RPMI7951 (cell line): ENCODE data around the gene NEDD8. TPM values are rescaled to one million over a fixed set of nuclear protein-coding genes. Genes with fewer than 3 reads are reported as not detected.

Experiments
- DNase-seq: peaks from one replicate; pipeline ENCODE4 v3.0.0-alpha.2; 2012; ENCODE audit warnings: low read depth
- total RNA-seq: library from RNA; depleted of rRNA; stranded (reverse); fragments of >200 nt; shearing (Covaris generic); gene quantifications from 2 replicates; pipeline ENCODE4 v1.2.3, GENCODE V29; 2014

NEDD8 gene
- total RNA-seq, 1 experiment from 2014 or later, result 306 TPM

DNA sequence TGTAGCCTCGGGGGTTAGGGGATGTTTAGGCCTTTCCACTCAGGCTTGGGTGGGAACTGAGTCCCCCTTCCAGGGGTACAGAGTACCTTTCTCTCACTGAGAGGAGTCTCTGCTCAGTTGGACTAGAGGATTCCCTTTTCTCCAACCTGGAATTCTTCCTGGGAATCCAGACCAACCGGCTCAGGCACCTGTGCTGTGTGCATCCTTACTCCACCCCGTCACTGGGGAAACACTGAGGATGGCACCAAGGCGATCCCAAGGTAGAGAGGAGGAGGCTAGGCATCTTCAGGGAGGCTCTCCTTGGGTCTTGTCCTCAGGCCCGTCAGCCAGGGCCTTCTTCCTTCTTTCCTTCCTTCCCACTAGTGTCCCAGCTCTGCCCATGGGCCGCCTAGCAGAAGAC lies 31.7 kb upstream of the NEDD8 start:
- no peak for DNase-seq

DNA sequence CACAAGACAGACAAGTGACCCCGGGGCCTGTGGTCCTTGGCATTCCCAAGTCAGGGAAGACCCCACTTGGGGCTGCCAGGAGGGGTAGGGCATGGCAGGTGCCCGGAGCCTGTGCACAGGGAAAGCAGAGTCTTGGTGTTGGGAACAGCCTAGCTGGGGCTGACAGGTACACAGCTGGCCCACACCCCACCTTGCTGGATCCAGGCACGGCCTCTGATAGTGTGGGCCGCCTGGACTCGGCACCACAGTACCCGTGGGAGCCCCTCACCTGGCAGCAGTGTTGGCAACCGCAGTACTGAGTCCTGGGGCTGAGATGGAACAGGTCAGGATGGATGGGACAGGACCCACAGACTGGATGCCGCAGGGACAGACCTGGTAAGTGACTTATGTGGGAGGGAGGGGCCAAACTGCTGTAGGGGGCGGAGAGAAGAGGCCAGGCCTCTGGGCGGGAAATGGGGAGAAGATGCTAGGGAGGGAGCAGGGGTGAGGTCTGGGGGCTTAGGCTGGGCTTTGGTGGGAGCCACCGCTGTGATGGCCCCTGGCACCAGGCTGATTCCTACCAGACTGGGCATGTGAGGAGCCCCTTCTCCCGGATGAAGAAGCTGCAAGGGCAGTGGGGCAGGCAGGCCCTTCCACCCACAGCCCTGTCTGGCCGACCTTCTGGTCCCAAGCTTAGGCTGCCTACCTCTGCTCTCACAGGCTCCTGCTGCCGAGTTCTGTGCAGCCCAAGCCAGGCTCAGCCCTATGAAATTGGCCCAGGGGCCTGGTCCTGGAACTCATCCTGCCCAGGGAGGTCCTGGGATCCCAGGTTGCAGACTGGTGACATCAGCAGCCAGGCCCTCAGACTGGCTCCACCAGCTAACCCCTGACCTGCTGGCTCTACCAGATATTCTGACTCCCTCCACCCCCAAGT lies 30.9 kb upstream of the NEDD8 start, which contains the start of gene TGM1:
TGM1 (minus strand) TSS at position 357 of the 913 bp plus-strand sequence. CDS start 825 bp downstream, outside the sequence.
- DNase-seq, result no peak

DNA sequence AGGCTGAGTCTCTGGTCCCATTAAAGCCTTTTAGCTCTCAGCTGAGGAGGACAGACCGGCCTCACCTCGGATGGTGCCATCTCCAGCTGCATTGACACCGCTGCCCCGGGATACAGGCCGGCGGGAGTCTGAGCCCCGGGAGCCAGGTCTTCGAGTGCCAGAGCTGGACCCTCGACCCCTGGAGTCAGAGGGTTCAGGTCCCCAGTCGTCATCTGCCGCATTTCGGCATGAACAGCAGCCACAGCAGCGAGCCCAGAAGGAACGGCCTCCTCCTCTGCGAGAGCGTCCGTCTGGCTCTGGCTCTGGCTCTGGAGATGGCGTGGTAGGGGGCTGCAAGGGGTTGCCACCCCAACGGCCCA lies 29.8 kb upstream of the NEDD8 start:
- no peak for DNase-seq

DNA sequence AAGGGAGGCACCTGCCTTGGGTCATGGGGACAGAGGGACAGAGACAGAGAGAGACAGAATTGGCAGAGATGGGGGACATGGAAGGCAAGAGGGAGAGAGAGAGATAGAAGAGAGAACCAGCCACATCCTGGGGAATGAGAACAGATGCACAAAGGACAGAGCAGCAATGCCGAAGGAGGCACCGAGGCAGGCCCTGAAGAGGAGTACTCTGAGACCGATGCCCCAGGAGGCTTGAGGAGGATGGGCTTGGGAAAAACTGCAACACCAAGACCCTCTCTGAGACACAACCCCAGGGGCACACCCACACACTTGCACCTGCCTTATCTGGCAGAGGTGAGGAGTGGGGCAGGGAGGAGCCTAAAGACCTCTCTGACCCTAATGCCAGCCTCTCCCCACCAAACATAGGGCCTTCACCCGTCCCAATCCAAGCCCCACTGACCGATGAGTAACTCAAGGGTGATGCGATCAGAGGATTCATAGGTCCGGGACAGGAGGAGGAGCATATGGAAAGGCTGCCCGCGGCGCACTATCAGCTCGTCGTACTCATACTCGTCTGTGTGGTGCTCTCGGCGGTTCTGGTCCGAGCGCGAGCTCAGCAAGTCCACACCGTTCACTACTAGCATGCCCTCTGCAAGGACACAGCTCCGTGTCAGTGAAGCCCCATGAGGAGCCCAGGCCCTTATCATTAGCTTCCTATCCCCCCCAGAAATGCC lies 29.2 kb upstream of the NEDD8 start:
- no peak for DNase-seq

DNA sequence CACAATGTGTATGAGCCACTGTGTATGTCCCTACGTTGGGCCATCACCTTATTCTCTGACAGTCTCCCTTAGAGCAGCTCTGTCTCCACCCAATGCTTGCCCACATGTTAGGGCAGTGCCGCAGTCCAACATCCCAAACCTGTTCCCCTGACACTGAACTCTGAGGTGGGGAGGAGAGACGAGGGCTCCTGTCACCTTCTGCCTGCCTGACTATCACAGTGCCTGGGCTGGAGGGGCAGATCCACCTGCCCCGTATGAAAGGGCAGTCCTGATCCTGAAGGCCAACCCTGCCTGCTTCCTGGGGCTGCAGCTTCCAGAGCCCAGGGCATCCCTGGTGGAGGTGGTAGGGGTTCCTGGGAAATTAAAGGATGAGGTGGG lies 28.6 kb upstream of the NEDD8 start:
- DNase-seq, result no peak

DNA sequence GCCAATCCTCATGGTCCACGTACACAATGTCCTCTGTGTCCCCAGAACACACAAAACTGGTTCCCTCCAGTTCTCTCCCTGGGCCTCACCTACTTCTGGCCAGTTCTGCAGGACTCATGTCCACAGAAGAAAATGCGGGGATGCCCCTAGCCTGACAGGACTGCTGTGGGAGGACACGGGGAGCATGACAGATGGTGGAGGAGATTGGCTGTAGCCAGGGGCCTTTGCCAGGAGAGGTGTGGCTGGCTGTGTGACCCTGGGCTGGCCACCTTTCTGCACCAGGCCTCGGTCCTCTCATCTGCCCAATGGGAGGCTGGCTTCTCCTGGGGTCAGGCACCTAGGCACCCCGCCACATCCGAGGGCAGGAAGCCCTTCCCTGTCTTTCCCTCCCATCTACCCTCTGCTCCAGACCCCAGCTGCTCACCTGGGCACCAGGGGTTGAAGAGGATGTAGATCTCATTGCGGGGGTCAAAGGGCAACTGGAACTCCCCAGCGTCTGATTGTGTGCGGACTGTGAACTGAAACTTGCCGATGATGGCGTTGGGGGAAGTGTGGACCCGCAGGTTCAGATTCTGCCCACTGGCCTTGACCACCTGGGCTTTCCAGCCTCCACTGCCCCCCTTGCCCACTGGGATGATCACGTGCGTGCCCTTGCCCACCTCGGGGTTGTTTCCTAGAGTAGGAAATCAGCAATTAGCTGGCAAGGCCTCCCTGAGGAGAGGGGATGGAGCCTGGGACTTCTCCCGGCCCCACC lies 28.0 kb upstream of the NEDD8 start:
- DNase-seq, result no peak

DNA sequence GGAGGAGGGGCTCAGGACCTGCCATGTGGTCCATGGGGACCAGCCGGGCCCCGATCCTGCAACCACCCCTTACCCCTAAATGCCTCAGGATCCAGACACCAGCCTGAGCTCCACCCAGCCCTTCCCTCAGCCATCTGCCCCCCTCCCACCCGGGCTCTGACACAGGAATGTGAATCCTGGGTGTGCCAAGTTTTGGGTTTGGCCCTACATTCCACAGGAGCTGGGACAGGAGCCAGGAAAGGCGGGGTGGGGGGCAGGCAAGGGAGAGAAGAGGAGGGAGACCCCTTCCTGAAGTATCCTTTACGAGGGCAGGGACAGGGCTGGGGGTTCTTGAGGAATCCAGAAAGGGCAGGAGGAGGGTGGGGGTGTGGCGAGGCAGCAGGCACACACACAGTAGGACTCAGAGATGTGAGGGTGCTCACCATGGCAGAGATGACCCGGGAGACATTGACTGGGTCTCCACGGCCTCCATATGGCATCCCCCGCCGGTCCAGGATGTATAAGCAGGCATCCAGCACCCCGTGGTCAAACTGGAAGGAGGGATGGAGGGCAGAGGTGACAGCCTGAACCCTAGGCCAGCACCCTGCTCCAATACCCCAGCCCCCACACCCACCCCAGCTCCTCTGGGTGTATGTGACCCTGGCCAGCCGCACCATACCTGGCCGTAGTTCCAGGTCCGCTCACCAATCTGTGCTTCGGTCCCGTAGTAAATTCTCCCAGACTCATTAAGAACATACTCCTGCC lies 27.3 kb upstream of the NEDD8 start:
- DNase-seq, result peak; percentile 14

DNA sequence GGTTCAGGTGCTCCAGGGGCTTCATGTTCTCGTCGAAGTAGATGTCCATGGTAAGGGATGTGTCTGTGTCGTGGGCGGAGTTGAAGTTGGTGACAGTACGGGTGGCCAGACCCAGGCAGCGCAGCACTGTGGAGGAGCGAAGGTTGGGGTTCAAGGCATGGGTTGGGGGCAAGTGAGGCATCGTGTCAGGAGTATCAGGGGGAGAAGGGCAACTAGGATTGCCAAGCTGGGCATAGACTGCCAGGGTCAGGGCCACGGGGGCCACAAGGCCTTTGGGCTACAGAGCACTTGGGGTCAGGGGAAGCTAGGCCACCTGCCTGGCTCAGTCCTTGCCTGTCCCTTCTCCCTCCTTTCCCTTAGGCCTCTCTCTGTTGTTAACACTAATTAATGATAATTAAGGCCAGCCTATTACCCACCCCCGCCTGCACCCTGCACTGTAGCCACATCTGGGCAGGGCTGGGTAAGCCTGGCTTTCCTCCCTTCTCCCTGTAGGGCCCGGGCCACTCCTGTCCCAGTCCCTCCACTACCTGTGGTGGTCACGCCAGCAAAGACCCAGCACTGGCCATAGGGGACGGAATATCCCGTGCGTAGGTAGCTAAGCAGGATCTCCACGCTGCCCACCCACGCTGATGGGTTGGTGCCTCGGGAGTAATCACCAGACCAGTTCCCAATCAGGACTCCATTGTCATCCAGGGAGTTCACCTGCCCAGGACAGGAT lies 26.5 kb upstream of the NEDD8 start:
- no peak for DNase-seq

DNA sequence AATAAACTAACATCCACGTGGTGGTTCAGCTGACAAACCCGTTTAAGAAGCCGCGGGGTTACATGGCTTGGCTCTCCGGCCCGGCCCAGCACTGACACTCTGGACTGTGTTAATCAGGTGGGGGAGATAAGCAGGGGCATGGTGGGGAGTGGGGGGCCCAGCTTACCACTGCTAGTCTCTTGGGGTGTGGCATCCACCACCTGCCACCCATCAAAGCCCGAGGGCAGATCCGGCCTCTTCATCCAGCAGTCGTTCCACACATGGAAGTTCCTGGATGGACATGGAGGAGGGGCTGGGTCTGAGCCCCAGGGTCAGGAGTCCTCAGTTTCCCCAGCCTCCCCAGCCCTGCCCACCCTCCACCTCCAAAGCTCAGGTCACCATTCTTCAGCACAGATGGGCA lies 26.0 kb upstream of the NEDD8 start:
- no peak for DNase-seq

DNA sequence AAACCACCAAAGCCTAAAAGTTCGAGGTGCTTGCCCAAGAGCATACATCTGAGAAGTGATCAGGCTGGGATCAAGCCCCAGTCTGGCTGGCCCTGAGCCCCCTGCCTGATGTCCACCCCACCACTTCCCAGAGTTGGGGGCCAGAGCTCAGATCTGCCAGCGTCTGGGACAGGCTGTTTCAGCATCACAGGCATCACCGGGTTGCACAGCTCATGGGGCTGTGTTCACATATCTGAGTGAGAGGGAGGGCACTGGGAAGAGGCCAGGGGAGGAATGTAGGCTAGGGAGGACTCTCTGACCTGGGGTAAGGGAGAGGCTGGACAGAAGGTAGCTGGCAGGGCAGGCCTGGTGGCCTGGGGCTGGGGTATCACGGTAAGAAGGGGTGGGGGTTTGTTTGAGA lies 24.8 kb upstream of the NEDD8 start:
- no peak for DNase-seq

DNA sequence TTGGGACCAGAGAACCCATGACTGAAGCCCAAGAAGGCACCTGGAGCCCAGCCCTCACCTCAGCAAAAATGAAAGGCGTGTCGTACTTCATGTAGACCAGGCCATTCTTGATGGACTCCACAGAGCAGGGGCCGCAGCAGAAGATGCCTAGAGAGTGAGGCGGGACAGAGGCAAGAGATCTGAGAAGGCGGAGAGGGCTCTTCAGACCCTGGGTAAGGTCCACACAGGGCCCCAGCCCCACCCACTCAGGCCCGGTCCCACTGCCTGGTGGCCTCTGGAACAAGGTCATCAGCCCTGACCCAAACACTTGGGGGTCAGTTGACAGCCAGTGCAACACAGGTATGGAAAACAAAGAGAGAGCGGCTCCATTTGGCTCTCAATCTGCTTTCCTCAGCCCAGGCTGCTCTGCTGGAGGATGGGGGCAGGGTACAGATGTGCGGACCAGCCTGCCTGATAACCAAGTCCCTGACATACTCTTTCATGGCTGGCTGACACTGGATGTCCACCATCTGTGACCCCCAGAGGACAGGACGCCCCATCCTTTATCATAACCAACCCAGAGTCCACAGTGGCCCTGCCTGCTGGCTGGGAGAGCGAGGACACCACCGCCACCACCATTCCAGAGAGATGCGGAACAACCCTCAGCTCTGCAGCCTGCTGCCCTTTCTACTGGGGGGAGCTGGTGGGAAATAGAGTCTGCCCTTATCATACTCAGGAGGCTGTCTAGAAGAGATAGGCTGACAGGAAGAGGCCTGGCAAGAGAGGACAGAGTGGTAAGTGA lies 24.0 kb upstream of the NEDD8 start:
- DNase-seq, result no peak

DNA sequence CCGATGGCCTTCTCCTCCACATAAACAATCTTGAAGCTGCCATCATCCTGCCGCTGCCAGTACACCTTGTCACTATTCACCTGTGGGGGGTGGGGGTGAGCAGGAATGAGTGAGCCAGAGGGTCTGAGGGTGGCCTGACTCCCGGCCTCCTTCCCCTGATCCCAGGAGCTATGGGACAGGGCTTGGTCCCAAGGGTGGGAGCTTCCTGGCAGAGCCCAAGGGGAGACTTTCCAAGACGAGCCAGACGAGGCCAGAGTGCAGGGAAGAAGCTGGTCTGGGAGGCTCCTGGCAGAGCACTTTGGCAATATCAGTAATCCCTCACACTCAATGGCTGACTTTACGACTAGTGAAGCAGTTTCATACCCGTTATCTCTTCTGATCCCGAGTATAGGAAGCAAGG lies 23.3 kb upstream of the NEDD8 start:
- DNase-seq, result no peak

DNA sequence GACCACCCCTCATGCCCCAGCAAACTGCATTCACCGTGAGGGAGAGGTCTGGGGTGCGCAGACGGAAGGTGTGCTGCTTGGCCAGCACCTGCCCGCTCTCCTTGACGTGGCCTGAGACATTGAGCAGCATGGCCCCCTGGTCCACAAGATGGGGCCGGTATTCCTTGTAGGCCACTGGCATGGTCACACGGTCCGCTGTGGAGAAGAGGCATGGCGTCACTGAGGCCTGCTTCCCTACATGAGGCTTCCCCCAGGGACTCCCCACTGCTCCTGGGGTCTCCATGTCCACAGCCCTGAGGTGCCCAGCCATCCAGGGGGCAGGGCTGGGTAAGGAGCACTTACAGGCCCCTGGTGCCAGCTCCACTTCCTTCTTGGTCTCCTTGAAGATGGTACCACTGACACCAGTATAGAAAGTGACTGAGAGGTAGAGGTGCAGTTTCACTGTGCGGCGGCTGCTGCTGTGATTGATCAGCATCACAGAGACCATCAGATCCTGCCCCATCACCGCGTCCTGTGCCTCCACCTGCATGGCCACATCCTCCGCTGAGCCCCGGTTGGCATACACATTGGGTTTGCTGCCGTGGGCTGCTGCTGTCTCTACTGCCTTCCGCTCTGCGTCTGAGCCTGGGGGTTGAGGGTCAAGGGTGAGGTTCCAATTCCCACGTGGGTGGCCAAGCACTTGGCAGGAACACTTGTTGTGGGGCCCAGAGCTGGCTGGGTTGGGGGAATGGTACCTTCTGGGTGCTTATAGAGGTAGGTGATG lies 22.6 kb upstream of the NEDD8 start:
- DNase-seq, result no peak

DNA sequence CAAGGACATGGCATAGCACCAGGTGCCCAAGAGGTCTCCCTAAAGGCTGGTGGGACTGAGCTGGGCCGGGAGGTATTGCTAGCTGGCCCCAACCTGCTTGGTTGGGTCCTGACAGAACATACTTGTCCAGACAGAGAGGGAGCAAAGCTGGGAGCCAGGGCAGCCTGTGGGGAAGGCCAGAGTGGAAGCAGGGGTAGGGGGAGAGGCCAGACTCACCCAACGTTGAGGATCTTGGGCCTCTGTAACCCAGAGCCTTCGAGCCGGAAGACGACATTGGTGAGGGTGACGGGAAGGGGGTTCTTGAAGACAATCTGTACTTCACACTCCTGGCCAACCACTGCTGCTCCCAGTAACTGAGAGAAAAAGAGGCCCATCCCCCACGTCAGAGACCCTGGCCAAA lies 21.8 kb upstream of the NEDD8 start:
- DNase-seq, result no peak

DNA sequence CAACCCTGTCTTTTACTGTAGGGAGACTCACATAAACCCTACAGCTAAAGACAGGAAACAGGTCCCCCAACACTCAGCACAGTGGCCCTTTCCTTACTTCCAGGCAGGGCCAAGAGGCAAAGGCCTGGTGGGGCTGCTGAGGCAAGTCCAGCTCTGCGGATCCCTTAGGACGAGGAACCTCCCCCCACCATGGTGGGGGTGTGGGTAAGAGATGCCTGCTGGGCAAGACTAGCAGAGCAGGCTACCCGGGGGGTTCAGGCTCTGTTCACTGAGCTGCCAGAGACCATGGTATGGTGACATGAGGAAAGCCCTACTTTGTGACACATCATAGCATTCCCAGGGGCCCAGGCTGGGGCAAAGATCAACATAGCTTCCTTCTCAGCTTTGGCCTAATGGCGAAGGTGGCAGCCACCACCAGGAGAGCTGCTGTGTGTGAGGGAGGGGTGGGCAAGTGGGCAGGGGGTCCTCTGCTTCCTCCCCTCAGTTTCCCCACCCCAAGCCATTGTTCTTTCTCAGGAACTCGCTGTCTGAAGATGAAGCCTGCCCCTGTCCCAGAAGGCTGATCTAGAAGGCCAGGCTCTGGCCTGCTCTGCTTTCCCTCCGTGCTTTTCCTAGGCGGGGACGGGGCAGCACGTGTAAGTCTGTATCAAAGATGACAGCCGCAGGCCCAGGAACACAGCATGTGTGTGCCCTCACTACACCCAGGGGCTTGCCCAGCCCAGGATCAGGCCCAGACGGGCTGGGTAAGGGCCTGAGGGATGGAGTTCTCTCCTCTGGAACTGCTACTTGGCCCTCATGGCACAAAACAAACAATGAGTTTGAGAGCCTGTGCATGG lies 20.3 kb upstream of the NEDD8 start:
- DNase-seq, result no peak

DNA sequence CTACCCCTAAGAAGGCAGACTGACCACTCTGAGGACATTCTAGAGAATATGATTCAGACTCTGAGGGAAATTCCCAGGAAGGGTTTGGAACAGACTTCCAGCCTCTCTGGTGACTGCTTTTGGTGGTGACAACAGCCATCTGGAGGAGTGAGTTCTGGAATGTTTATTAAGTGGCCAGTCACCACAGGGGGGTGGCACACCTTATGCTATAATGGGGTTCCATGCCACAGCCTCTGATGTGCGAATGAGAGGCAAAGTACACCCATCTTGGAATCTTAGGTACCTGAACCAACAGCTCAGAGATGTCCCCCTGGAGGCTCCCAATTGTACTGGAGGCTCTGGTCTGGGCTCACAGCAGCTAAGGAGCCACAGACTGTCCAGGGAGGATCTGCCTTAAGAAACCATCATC lies 19.7 kb upstream of the NEDD8 start:
- DNase-seq, result peak; percentile 49

DNA sequence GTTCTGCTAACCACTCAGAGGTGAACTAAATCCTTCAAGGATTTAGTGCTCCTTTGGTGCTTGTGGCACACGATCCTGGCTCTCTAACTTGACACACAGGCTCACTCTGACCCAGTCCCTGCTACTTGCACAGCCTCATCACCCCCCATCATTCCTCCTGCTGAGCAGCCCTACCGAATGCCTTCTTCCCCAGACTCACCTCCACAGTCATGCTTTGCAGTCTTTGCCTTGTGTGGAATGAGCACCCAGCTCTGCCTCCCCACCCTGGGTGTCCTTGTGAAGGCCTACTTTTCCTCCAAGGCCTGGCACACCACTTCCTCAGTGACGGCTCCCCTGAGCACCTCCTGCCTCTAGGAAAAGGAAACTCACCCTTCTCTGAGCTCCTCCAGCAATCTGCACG lies 18.2 kb upstream of the NEDD8 start:
- DNase-seq, result no peak

DNA sequence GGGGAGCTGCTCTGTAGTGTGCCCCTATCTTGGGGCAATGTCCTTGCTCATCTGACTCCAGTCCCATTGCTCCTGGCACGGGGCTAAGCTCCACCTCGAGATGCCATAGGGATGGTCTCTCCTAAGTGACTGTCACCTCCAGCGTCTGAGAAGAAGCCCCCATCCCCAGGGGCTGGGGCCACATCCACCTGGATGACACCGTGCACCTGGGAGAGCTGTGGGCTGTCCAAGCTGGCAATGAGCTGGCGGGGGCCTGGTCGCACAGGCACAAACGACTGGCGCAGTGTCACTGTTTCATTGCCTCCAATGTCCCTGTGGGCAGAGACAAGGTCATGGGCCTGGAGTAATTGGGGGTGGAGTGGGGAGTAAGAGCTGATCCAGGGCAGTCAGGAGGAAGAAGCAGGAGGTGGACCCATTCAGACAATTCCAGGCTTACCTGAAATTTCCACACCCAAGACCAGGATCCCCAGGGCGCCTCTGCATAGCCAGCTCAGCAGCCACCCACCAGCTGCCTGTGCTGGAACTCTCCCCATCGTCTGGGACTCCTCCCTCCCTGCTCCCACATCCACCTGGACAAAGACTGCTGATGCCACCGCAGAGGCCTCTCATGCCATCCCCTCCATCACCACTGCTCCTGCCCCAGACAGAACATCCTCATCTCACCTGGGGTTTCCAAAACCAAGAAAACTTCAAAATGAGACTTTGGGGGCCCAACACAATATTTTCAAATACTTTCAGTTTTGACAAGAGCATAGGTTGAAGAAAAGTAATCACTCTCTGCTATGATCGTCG lies 17.3 kb upstream of the NEDD8 start:
- no peak for DNase-seq
